Measurements from ENCODE around the gene NGEF.

DNA sequence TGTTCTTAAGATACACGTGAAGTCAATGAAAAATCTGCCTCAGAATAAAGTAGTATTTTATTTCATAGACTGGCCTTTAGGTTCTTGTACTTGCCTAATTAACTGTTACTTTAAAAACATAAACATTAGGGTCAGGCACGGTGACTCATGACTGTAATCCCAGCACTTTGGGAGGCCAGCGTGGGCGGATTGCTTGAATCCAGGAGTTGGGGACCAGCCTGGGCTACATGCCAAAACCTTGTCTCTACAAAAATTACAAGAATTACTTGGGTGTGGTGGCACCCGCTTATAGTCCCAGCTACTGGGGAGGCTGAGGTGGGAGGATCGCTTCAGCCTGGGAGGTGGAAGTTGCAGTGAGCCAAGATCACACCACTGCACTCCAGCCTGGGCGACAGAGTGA is 159.0 kb downstream of the NGEF start:
- TF ChIP-seq, protein P1, sequence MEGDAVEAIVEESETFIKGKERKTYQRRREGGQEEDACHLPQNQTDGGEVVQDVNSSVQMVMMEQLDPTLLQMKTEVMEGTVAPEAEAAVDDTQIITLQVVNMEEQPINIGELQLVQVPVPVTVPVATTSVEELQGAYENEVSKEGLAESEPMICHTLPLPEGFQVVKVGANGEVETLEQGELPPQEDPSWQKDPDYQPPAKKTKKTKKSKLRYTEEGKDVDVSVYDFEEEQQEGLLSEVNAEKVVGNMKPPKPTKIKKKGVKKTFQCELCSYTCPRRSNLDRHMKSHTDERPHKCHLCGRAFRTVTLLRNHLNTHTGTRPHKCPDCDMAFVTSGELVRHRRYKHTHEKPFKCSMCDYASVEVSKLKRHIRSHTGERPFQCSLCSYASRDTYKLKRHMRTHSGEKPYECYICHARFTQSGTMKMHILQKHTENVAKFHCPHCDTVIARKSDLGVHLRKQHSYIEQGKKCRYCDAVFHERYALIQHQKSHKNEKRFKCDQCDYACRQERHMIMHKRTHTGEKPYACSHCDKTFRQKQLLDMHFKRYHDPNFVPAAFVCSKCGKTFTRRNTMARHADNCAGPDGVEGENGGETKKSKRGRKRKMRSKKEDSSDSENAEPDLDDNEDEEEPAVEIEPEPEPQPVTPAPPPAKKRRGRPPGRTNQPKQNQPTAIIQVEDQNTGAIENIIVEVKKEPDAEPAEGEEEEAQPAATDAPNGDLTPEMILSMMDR (IDR thresholded peaks at IDR 0.05; ENCODE audit: insufficient read depth, low read depth, low read length) = no peak
- no peak for TF ChIP-seq EZH2 (IDR thresholded peaks at IDR 0.05; ENCODE audit: insufficient read depth, low read length)
